Mammary epithelial cell (primary cell): Measurements from ENCODE around the gene FUZ.

Experiments
- EZH2 ChIP-seq: IDR thresholded peaks from 2 replicates; pipeline ENCODE4 v1.6.1; 2012; ENCODE audit warnings: low read length, inconsistent platforms, borderline replicate concordance
- TF ChIP-seq, protein P1 (sequence below), 2 donors: IDR thresholded peaks in 1 of 2; conservative IDR thresholded peaks in 1 of 2; 2 replicates each; pipeline ENCODE4 v1.5.1; 2011 to 2012; ENCODE audit warnings: inconsistent platforms in 2 of 2, low read length in 2 of 2, mild to moderate bottlenecking in 2 of 2, control low read depth in 1 of 2, low read depth in 1 of 2; ENCODE audit not compliant: insufficient read depth in 1 of 2; ENCODE audit errors: extremely low read depth in 1 of 2

- TF ChIP-seq, protein P1, sequence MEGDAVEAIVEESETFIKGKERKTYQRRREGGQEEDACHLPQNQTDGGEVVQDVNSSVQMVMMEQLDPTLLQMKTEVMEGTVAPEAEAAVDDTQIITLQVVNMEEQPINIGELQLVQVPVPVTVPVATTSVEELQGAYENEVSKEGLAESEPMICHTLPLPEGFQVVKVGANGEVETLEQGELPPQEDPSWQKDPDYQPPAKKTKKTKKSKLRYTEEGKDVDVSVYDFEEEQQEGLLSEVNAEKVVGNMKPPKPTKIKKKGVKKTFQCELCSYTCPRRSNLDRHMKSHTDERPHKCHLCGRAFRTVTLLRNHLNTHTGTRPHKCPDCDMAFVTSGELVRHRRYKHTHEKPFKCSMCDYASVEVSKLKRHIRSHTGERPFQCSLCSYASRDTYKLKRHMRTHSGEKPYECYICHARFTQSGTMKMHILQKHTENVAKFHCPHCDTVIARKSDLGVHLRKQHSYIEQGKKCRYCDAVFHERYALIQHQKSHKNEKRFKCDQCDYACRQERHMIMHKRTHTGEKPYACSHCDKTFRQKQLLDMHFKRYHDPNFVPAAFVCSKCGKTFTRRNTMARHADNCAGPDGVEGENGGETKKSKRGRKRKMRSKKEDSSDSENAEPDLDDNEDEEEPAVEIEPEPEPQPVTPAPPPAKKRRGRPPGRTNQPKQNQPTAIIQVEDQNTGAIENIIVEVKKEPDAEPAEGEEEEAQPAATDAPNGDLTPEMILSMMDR (conservative IDR thresholded peaks at IDR 0.05 in 1 of 2, IDR thresholded peaks at IDR 0.05 in 1 of 2; ENCODE audit: extremely low read depth in 1 of 2, insufficient read depth in 1 of 2, low read depth in 1 of 2, low read length in 2 of 2), result no peak
- no peak for TF ChIP-seq EZH2
Measured at GRCh38 chr19:49840321-49840720, 27.2 kb upstream of the FUZ start.
